Gastrocnemius medialis (tissue), 4 donors: ENCODE measurements around the gene MYRF. TPM values are rescaled to one million over a fixed set of nuclear protein-coding genes. Genes with fewer than 3 reads are reported as not detected.

Source experiments
- ATAC-seq, 2 donors: fragments of 150-250 bp; one replicate each; pipeline ENCODE4 v1.9.1; 2016
- DNase-seq, 2 donors: peaks; one replicate each; pipeline ENCODE4 v3.0.0-alpha.2; 2019
- H3K27ac ChIP-seq, 4 donors: fragments of 200-600 bp; sonication (generic); 1 replicate in 1 of 4; 2 replicates in 3 of 4; pipeline ENCODE4 v1.5.1; 2016 to 2018; ENCODE audit warnings: mild to moderate bottlenecking in 2 of 4, moderate library complexity in 1 of 4
- H3K27me3 ChIP-seq, 3 donors: fragments of 200-600 bp; sonication (generic) in 2 of 3; 1 replicate in 1 of 3; 2 replicates in 2 of 3; pipeline versions ENCODE4 v1.5.1 to v1.6.0; 2016 to 2019; ENCODE audit warnings: mild to moderate bottlenecking in 1 of 3, moderate library complexity in 1 of 3
- H3K36me3 ChIP-seq, 2 donors: fragments of 200-600 bp; sonication (generic) in 1 of 2; one replicate each; pipeline ENCODE4 v1.5.1; 2017 to 2018
- H3K4me1 ChIP-seq, 2 donors: fragments of 200-600 bp; sonication (generic) in 1 of 2; one replicate each; pipeline ENCODE4 v1.5.1; 2016 to 2017; ENCODE audit warnings: mild to moderate bottlenecking in 2 of 2
- H3K4me3 ChIP-seq, 4 donors: fragments of 200-600 bp; sonication (generic) in 3 of 4; 1 replicate in 1 of 4; 2 replicates in 3 of 4; pipeline ENCODE4 v1.5.1; 2016 to 2019; ENCODE audit warnings: mild to moderate bottlenecking in 2 of 4
- H3K9me3 ChIP-seq, 3 donors: fragments of 200-600 bp; sonication (generic) in 2 of 3; 1 replicate in 1 of 3; 2 replicates in 2 of 3; pipeline ENCODE4 v1.5.1; 2016 to 2019
- CTCF ChIP-seq, 5 experiments: fragments of 450-650 bp in 3 of 5; fragments of 200-600 bp in 2 of 5; sonication (generic) in 2 of 5; IDR thresholded peaks in 4 of 5; conservative IDR thresholded peaks in 1 of 5; 1 replicate in 4 of 5; 2 replicates in 1 of 5; pipeline ENCODE4 v1.5.1; 2016 to 2019; ENCODE audit warnings: antibody characterized with exemption in 5 of 5, mild to moderate bottlenecking in 3 of 5, moderate library complexity in 3 of 5
- POLR2A ChIP-seq, 2 donors: fragments of 450-650 bp; IDR thresholded peaks; one replicate each; pipeline ENCODE4 v1.6.1; 2017; ENCODE audit warnings: antibody characterized with exemption in 2 of 2, mild to moderate bottlenecking in 2 of 2, moderate library complexity in 2 of 2
- in situ Hi-C, 4 donors: fragments of 200-750 bp; cut with MboI; loops; one replicate each; pipeline versions ENCODE4 v1.15.0 to v1.8.0; 2017; ENCODE audit warnings: low sequenced_read_pairs in 4 of 4
- intact Hi-C: fragments of 100-400 bp; cut with DNase I; formaldehyde crosslinking; loops from one replicate; pipeline ENCODE4 v1.15.1; 2023; ENCODE audit warnings: low total_unique reads
- total RNA-seq, 4 donors: library from RNA; depleted of rRNA; stranded (reverse); fragments of >200 nt; gene quantifications; one replicate each; pipeline versions ENCODE4 v1.1.0 to v1.2.3, GENCODE V29; 2016

Gene MYRF
- under 1 TPM in 1 of 4 donors, not detected in 3; 0.07 TPM for total RNA-seq

GRCh38 chr11:61752117-61752924, at the start of gene MYRF:
Gene MYRF (plus strand): TSS chr11:61752636. CDS start chr11:61752745, 109 bp downstream.
- Histone ChIP-seq H3K27me3 (peaks cover 5 to 11% (median 9%) of the 10 kb centered on the region in 3 donors), H3K4me1 (no peaks in the 10 kb centered on the region), H3K36me3 (no peaks in the 10 kb centered on the region), H3K4me3 (peak within 1 kb of the TSS; percentile 28 to 45 (median 41)), H3K27ac (no peak within 1 kb of the TSS), H3K9me3 (no peaks in the 10 kb centered on the region)
- TF ChIP-seq CTCF (IDR thresholded peaks at IDR 0.05 in 4 of 5, conservative IDR thresholded peaks at IDR 0.05 in 1 of 5) (peak; percentile 26 to 51 (median 40)), POLR2A (IDR thresholded peaks at IDR 0.05) (no peak)
- peak; percentile 70 to 78 for ATAC-seq
- in situ Hi-C loops: no loop called here
- intact Hi-C loops: no loop called here
- no peak for DNase-seq

- Histone ChIP-seq H3K36me3 (no peaks in the 10 kb centered on the region), H3K9me3 (no peaks in the 10 kb centered on the region), H3K4me1 (peaks cover 38 to 46% of the 10 kb centered on the region in 2 donors), H3K27me3 (no peaks in the 10 kb centered on the region), H3K27ac (no peak overlapping the region), H3K4me3 (no peak overlapping the region)
- TF ChIP-seq CTCF (IDR thresholded peaks at IDR 0.05 in 4 of 5, conservative IDR thresholded peaks at IDR 0.05 in 1 of 5): no peak
- TF ChIP-seq POLR2A (IDR thresholded peaks at IDR 0.05): no peak
- ATAC-seq (no peak), DNase-seq (no peak)
- in situ Hi-C loops: no loop called here
- intact Hi-C loops: no loop called here
Measured at GRCh38 chr11:61702701-61703312, 49.6 kb upstream of the MYRF start.

- intact Hi-C loops (no loop called here), in situ Hi-C loops (no loop called here)
- Histone ChIP-seq H3K4me3 (no peak overlapping the region), H3K9me3 (no peaks in the 10 kb centered on the region), H3K27ac (no peak overlapping the region), H3K36me3 (no peaks in the 10 kb centered on the region), H3K27me3 (no peaks in the 10 kb centered on the region), H3K4me1 (peaks cover 29 to 38% of the 10 kb centered on the region in 2 donors)
- ATAC-seq (no peak), DNase-seq (no peak)
- no peak for TF ChIP-seq POLR2A (IDR thresholded peaks at IDR 0.05)
- TF ChIP-seq CTCF (IDR thresholded peaks at IDR 0.05 in 4 of 5, conservative IDR thresholded peaks at IDR 0.05 in 1 of 5): no peak
Measured at GRCh38 chr11:61704838-61705237, 47.6 kb upstream of the MYRF start.

- no peak for ATAC-seq
- peak overlapping the region in 1 of 4 donors; percentile 30 for H3K27ac ChIP-seq
- in situ Hi-C loops: no loop called here
Measured at GRCh38 chr11:61706452-61707400, 45.7 kb upstream of the MYRF start.

More at GRCh38 chr11:61706452-61707400, 45.7 kb upstream of the MYRF start:
- H3K4me1 ChIP-seq: peaks cover 11 to 23% of the 10 kb centered on the region in 2 donors
- DNase-seq: no peak
- H3K27me3 ChIP-seq: no peaks in the 10 kb centered on the region
- H3K4me3 ChIP-seq: no peak overlapping the region
- no peaks in the 10 kb centered on the region for H3K9me3 ChIP-seq
- no peaks in the 10 kb centered on the region for H3K36me3 ChIP-seq
- intact Hi-C loops: no loop called here
- TF ChIP-seq CTCF (IDR thresholded peaks at IDR 0.05 in 4 of 5, conservative IDR thresholded peaks at IDR 0.05 in 1 of 5) (no peak), POLR2A (IDR thresholded peaks at IDR 0.05) (no peak)
